Measurements from ENCODE around the gene SCGB3A2.

Gene SCGB3A2, protein sequence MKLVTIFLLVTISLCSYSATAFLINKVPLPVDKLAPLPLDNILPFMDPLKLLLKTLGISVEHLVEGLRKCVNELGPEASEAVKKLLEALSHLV

DNA sequence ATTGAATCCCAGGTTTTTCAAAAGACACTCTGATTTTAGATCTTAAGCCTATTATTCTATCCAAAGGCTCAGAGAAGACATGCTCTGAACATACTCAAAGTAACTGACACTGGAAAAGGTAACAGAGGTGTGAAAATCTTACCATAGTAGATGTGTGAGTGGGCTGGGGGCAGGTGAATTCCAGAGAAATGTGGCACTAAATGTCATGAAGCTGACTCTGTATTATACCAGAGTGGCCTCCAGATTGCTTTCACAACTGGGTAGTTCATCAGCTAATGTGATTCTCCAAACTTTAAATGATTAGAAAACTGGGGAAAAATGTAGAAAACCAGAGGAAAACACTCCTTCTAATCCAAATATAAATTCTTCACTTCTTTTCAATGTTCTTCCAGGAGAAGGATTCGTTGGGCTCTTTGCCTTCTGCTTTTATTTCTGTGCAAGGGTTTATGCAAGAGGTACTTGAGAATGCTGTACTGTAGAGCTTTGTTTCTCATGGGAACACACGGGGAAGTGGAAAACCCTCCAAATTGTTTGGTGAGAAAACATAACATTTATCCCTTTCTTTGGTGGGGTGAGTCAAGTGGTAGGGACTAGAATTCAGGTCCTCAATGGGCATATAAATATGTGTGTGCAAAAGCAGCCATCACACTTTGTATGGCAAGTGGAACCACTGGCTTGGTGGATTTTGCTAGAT is at the start of gene SCGB3A2:
TSS of gene SCGB3A2 (plus strand) at position 646 of the 694 bp plus-strand sequence. CDS start 93 bp downstream, outside the sequence.
- in situ Hi-C loops (cut with HindIII; ENCODE audit: low sequenced_read_pairs) = no loop called here

- in situ Hi-C loops (cut with HindIII; ENCODE audit: low sequenced_read_pairs) = no loop called here
These were observed 48.5 kb upstream of the SCGB3A2 start for GRCh38 chr5:147830035-147830434.

DNA sequence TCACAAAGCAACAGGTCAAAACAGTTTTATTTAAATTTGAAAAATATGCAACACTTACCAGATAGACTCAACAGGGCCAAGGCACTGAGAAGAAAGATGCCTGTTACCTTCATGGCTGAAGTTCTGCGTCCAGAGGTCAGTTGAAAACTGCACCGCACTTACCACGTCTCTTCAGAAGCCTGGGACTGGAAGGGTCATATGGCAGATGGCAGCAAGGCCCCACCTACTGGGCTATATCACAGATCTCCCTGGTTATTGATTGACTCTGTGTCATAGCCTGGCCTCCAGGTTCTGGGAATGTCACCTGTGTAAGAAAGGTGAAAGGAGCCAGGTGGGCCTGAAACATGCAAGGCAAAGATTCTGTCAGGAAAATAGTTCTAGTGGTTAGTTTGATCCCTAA is 47.0 kb upstream of the SCGB3A2 start, which contains the start of gene SPINK1:
TSS of gene SPINK1 (minus strand) at position 207 of the 400 bp plus-strand sequence. CDS start at position 113, 94 bp downstream.
- in situ Hi-C loops (cut with HindIII; ENCODE audit: low sequenced_read_pairs) = no loop called here

DNA sequence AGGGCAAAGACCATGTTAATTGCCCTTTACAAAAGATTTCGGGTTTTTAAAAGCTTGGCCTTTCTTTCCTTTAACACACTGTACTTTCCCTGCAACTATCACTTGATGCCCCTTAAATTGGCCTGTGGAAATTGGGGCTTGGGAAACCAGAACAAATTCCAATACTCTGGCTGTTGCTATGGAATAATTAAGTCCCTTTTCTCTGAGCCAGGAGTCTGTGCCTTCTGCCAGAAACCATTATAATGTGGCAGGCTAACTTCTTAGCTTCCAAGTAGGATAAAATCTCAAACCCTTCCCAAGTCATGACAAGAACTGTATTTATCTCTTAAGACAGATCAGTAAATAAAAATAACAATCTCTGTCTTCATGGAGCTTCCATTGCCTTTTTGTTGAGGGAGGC is 46.0 kb upstream of the SCGB3A2 start:
- in situ Hi-C loops (cut with HindIII; ENCODE audit: low sequenced_read_pairs) = no loop called here

- in situ Hi-C loops (cut with HindIII; ENCODE audit: low sequenced_read_pairs) = no loop called here
These were observed 43.1 kb upstream of the SCGB3A2 start for GRCh38 chr5:147835386-147835798.

GRCh38 chr5:147836439-147836838 is 42.1 kb upstream of the SCGB3A2 start:
- in situ Hi-C loops (cut with HindIII; ENCODE audit: low sequenced_read_pairs) = no loop called here

DNA sequence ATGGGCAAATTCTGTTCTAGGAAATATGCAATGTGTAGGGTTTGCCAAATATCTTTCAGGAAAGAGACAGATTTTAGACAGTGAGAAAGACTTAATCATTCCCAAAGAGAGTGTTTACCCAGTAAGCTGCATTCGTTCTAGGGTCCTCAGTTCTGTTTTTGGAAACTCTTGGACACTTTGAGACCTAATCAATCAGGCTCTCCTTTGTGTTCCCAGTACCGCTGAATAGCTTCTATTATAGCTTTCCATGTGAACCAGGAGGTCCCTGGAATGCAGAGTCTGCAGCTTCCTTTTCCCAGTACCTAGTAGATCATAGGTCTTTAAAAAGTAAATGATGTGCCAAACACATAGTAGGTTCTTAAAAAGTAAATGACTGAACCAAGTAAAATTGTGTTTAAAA is 35.6 kb upstream of the SCGB3A2 start:
- in situ Hi-C loops (cut with HindIII; ENCODE audit: low sequenced_read_pairs) = no loop called here

GRCh38 chr5:147844846-147845245 is 33.7 kb upstream of the SCGB3A2 start:
- in situ Hi-C loops (cut with HindIII; ENCODE audit: low sequenced_read_pairs) = loop anchor here (5.0 kb wide), 1 partner anchor 87 kb away; no protein-coding TSS in a partner anchor

DNA sequence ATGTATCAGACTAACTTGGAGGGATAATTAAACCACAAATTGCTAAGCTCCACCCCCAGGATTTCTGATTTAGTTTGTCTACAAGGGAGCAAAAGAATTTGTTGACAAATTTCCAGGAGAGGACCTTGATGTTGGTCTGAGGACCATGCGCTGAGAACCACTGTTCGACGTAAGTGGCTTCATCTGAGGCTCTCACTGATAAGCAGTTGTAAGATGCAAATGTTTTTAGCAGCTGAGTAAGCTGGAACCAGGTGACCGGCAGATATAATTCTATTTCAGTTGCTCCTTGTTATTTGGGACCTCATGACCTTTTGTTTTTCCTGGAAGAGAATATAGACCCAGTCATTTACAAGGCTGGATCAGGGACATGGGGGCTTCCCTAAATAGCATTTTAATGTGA is 32.9 kb upstream of the SCGB3A2 start:
- in situ Hi-C loops (cut with HindIII; ENCODE audit: low sequenced_read_pairs) = loop anchor here (5.0 kb wide), 1 partner anchor 87 kb away; no protein-coding TSS in a partner anchor

- in situ Hi-C loops (cut with HindIII; ENCODE audit: low sequenced_read_pairs) = loop anchor here (5.0 kb wide), 1 partner anchor 83 kb away; no protein-coding TSS in a partner anchor
These were observed 29.3 kb upstream of the SCGB3A2 start for GRCh38 chr5:147849226-147849625.

DNA sequence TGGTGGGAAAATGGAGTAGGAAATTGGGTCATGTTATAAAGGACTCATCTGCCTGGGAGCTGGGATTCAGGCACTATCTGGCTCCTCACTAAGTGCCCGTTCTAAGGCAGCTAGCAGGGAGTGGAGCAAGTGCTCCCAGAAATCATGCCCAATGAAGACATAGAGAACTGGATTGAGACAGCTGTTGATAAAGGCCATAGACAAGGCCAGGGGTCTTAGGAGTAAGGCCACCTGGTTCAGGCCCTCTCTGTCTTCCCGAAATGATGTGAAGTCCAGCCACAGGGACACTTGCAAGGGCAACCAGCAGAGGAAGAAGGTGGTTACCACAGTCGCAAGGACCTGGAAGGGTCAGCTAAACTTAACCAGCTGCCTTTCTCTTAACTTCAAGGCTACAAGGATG is 26.9 kb upstream of the SCGB3A2 start:
- in situ Hi-C loops (cut with HindIII; ENCODE audit: low sequenced_read_pairs) = no loop called here

DNA sequence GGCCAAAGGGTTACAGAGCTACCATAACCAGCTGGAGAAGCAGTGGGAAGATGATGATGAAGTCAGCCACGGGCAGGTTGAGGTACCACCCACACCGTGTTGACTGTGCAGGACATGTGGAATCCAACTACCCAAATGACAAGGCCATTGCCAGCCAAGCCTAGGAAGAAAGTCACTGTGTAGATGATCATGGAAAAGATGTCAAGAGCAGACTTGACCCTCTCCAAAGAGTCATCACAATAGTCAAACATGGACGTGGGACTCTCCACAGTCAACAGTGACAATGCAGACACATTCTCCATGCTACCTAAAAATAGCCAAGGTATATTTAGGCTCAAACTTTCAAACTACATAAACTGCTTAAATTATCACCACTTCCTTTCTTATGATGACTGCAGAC is 26.1 kb upstream of the SCGB3A2 start:
- in situ Hi-C loops (cut with HindIII; ENCODE audit: low sequenced_read_pairs) = no loop called here

- in situ Hi-C loops (cut with HindIII; ENCODE audit: low sequenced_read_pairs) = no loop called here
These were observed 25.0 kb upstream of the SCGB3A2 start for GRCh38 chr5:147853372-147853987.

- in situ Hi-C loops (cut with HindIII; ENCODE audit: low sequenced_read_pairs) = no loop called here
These were observed 24.2 kb upstream of the SCGB3A2 start for GRCh38 chr5:147854331-147854730.

GRCh38 chr5:147854894-147855773 is 23.4 kb upstream of the SCGB3A2 start:
- in situ Hi-C loops (cut with HindIII; ENCODE audit: low sequenced_read_pairs) = no loop called here

DNA sequence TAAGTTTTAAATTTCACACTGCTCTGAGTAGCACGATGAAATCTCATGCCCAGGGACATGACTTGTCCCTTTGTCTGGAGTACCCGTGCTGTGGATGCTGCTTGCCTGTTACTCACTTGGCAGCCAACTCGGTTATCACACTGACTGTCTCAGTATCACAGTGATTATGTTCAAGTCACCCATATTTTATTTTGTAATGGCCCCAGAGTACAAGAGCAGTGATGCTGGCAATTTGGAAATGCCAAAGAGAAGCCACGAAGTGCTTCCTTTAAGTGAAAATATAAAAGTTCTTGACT is 22.8 kb upstream of the SCGB3A2 start:
- in situ Hi-C loops (cut with HindIII; ENCODE audit: low sequenced_read_pairs) = no loop called here

GRCh38 chr5:147856801-147857200 is 21.7 kb upstream of the SCGB3A2 start:
- in situ Hi-C loops (cut with HindIII; ENCODE audit: low sequenced_read_pairs) = no loop called here

GRCh38 chr5:147857302-147858129 is 21.0 kb upstream of the SCGB3A2 start:
- in situ Hi-C loops (cut with HindIII; ENCODE audit: low sequenced_read_pairs) = no loop called here

GRCh38 chr5:147858565-147858964 is 19.9 kb upstream of the SCGB3A2 start:
- in situ Hi-C loops (cut with HindIII; ENCODE audit: low sequenced_read_pairs) = no loop called here

DNA sequence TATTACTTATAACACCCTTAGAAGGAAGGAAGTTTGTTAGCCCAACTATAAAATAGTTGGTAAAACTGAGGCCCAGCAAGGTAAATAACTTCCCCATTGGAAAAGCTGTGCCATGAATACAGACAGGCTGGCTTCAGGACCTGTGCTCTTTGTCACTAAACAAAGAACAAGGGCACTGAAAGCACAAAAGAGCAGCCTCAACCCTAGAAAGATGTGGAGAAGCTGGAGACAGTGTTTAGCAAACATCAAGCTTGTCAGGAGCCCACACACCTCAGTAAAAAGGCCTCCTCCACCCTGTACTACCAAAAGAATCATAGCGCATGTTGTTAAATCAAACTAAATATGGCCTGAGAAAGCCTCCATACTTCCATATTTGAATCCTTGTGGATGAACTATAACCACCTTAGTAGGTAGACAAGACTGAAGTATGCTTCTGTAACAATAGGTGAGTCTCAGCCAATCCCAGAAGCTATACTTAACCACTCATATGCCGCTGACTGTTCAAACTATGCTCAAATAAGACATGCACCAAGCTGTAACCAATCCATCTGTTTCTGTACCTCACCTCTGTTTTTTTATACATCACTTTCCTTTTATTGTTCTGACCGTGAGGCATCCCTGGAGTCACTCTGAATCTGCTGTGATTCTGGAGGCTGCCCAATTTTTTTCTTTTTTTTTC is 18.4 kb upstream of the SCGB3A2 start:
- in situ Hi-C loops (cut with HindIII; ENCODE audit: low sequenced_read_pairs) = no loop called here
